HepG2 (cell line): ENCODE results near the gene GNAL. TPM values are rescaled to one million over a fixed set of nuclear protein-coding genes. Genes with fewer than 3 reads are reported as not detected.

Experiments
- ATAC-seq: fragments of 200-7000 bp; cut with Tn5 transposase; 3 replicates; pipeline ENCODE4 v1.9.1; 2020; ENCODE audit warnings: mild to moderate bottlenecking, moderate library complexity
- BruUV-seq: library from RNA; stranded (reverse); fragments of 400-500 nt; replicated peaks from 2 replicates; lab custom pipeline; 2021; lab: Mats Ljungman, UMichigan
- CTCF ChIA-PET: fragments of 300-600 bp; formaldehyde crosslinking; extraction: SDS; loops from one replicate; lab custom pipeline; 2021; ENCODE audit warnings: low total read pairs, inconsistent platforms, low intra/inter-chr PET ratio; lab: Yijun Ruan, JAX
- POLR2A ChIA-PET: fragments of 350-600 bp; sonication (Branson Sonifier 250); formaldehyde crosslinking; loops from one replicate; lab custom pipeline; 2020; ENCODE audit warnings: antibody characterized with exemption, inconsistent platforms; lab: Yijun Ruan, JAX
- DNase-seq: peaks from one replicate; pipeline ENCODE4 v3.0.0-alpha.2; 2015; ENCODE audit warnings: low spot score
- FAIRE-seq: peaks from 3 replicates; lab custom pipeline; 2011; peaks lifted over from hg19 to GRCh38; lab: Jason Lieb, UNC
- H2AFZ ChIP-seq: one replicate; pipeline ENCODE4 v1.6.1; 2011; ENCODE audit warnings: low read length, inconsistent platforms
- H3K27ac ChIP-seq: fragments of 300-600 bp; 3 replicates; pipeline ENCODE4 v1.8.0; 2011; ENCODE audit warnings: mixed run types, mild to moderate bottlenecking, mixed read lengths, low read length, inconsistent platforms; ENCODE audit not compliant: insufficient read depth; ENCODE audit errors: extremely low read length
- H3K27me3 ChIP-seq, 2 experiments: fragments of 200-600 bp in 1 of 2; 2 replicates in 1 of 2; 3 replicates in 1 of 2; pipeline versions ENCODE4 v1.6.0 to v1.8.0; 2011; ENCODE audit warnings: low read length in 2 of 2, mild to moderate bottlenecking in 2 of 2, moderate library complexity in 2 of 2, inconsistent platforms in 1 of 2; ENCODE audit not compliant: insufficient read depth in 2 of 2, control insufficient read depth in 1 of 2
- H3K36me3 ChIP-seq, 2 experiments: fragments of 200-600 bp in 1 of 2; replicated peaks in 1 of 2; 2 replicates in 1 of 2; 3 replicates in 1 of 2; pipeline versions ENCODE4 v1.5.1 to v1.8.0; 2011; ENCODE audit warnings: low read length in 2 of 2, inconsistent platforms in 1 of 2; ENCODE audit not compliant: insufficient read depth in 2 of 2, control insufficient read depth in 1 of 2
- H3K4me1 ChIP-seq: 2 replicates; pipeline ENCODE4 v1.5.1; 2012; ENCODE audit warnings: low read length, inconsistent platforms; ENCODE audit not compliant: insufficient read depth
- H3K4me2 ChIP-seq: 2 replicates; pipeline ENCODE4 v1.6.0; 2011; ENCODE audit warnings: low read depth, low read length, inconsistent platforms
- H3K4me3 ChIP-seq, 3 experiments: fragments of 200-600 bp in 1 of 3; sonication (generic), shearing (Covaris generic) in 1 of 3; replicated peaks in 1 of 3; 2 replicates each; pipeline ENCODE4 v1.5.1; 2011 to 2016; ENCODE audit warnings: low read length in 3 of 3, inconsistent platforms in 2 of 3, low read depth in 2 of 3, mild to moderate bottlenecking in 2 of 3, control low read depth in 1 of 3, mixed read lengths in 1 of 3; ENCODE audit not compliant: insufficient read depth in 1 of 3
- H3K79me2 ChIP-seq: one replicate; pipeline ENCODE4 v1.6.1; 2011; ENCODE audit warnings: low read length, inconsistent platforms; ENCODE audit not compliant: insufficient read depth
- H3K9ac ChIP-seq: 2 replicates; pipeline ENCODE4 v1.6.0; 2011; ENCODE audit warnings: mild to moderate bottlenecking, low read depth, low read length, inconsistent platforms; ENCODE audit not compliant: insufficient read depth
- H3K9me3 ChIP-seq: 2 replicates; pipeline ENCODE4 v1.5.1; 2012; ENCODE audit warnings: mild to moderate bottlenecking, low read length
- H4K20me1 ChIP-seq: 2 replicates; pipeline ENCODE4 v1.6.0; 2011; ENCODE audit warnings: inconsistent platforms, mild to moderate bottlenecking, low read length, moderate library complexity; ENCODE audit not compliant: insufficient read depth
- AHDC1 ChIP-seq: sonication (generic); formaldehyde crosslinking; IDR thresholded peaks from 2 replicates; pipeline ENCODE4 v1.5.1; 2020; ENCODE audit warnings: mild to moderate bottlenecking, missing genetic modification reagents, borderline replicate concordance
- ETS1 ChIP-seq: sonication (generic); formaldehyde crosslinking; IDR thresholded peaks from 2 replicates; pipeline ENCODE4 v1.4.0; 2020; ENCODE audit warnings: missing genetic modification reagents
- KDM2A ChIP-seq: sonication (generic); formaldehyde crosslinking; IDR thresholded peaks from 2 replicates; pipeline ENCODE4 v1.4.0; 2020; ENCODE audit warnings: low read depth, missing genetic modification reagents, borderline replicate concordance
- MIXL1 ChIP-seq: IDR thresholded peaks from 2 replicates; pipeline ENCODE4 v1.6.1; 2016
- MTA3 ChIP-seq: sonication (generic); formaldehyde crosslinking; IDR thresholded peaks from 2 replicates; pipeline ENCODE4 v1.4.0; 2020; ENCODE audit warnings: missing genetic modification reagents
- SIX4 ChIP-seq: sonication (generic); formaldehyde crosslinking; IDR thresholded peaks from 2 replicates; pipeline ENCODE4 v1.4.0; 2020; ENCODE audit warnings: missing genetic modification reagents
- UBTF ChIP-seq: sonication (generic); formaldehyde crosslinking; IDR thresholded peaks from 2 replicates; pipeline ENCODE4 v1.4.0; 2020; ENCODE audit warnings: mild to moderate bottlenecking, missing genetic modification reagents
- ZKSCAN5 ChIP-seq: sonication (generic); formaldehyde crosslinking; IDR thresholded peaks from 2 replicates; pipeline ENCODE4 v1.5.1; 2020; ENCODE audit warnings: mild to moderate bottlenecking, missing genetic modification reagents
- ZNF235 ChIP-seq: sonication (generic); formaldehyde crosslinking; IDR thresholded peaks from 2 replicates; pipeline ENCODE4 v1.8.1; 2023; ENCODE audit warnings: mild to moderate bottlenecking, missing genetic modification reagents, borderline replicate concordance
- ZNF496 ChIP-seq: sonication (generic); formaldehyde crosslinking; IDR thresholded peaks from 2 replicates; pipeline ENCODE4 v1.8.1; 2023; ENCODE audit warnings: mild to moderate bottlenecking, moderate library complexity, missing genetic modification reagents; ENCODE audit not compliant: insufficient replicate concordance
- ZNF552 ChIP-seq: sonication (generic); formaldehyde crosslinking; IDR thresholded peaks from 2 replicates; pipeline ENCODE4 v1.9.0; 2022; ENCODE audit warnings: missing genetic modification reagents, mild to moderate bottlenecking, borderline replicate concordance
- WGBS: methylation state at CpG from one replicate; pipeline ENCODE4 v1.1.6; 2017; ENCODE audit warnings: low lambda C conversion rate; 5-methylcytosine and 5-hydroxymethylcytosine counted together
- in situ Hi-C: cut with HindIII; loops from 2 replicates; pipeline ENCODE4 v1.10.0; 2017; ENCODE audit warnings: low pct_unique_long_range_greater_than_20kb; ENCODE audit not compliant: extremely low pct_ligation_motif_present
- intact Hi-C: fragments of 100-400 bp; cut with micrococcal nuclease; formaldehyde crosslinking; loops from one replicate; pipeline ENCODE4 v1.10.0; 2022; ENCODE audit not compliant: unreplicated experiment
- polyA plus RNA-seq, 8 experiments: library from polyadenylated mRNA; depleted of rRNA in 3 of 8; stranded (reverse) in 7 of 8; unstranded in 1 of 8; fragments of >200 nt; fragmentation: Illumina TruSeq in 4 of 8; extraction: Trizol in 4 of 8; gene quantifications; 2 replicates each; pipeline versions ENCODE4 v1.2.1 to v1.2.3, GENCODE V29; 2011 to 2016; ENCODE audit warnings: low read depth in 4 of 8, missing spikeins in 1 of 8, mixed read lengths in 1 of 8; ENCODE audit not compliant: insufficient read depth in 1 of 8
- total RNA-seq, 5 experiments: library from RNA; depleted of rRNA; stranded (reverse); fragments of >200 nt; fragmentation: Illumina TruSeq; extraction: Trizol; gene quantifications; 2 replicates each; pipeline ENCODE4 v1.2.3, GENCODE V29; 2016; ENCODE audit warnings: low read depth in 1 of 5
- TF ChIP-seq, protein P1 (sequence below): sonication (generic); formaldehyde crosslinking; IDR thresholded peaks from 2 replicates; pipeline ENCODE4 v1.5.0; 2020; ENCODE audit warnings: mild to moderate bottlenecking, low read depth, missing genetic modification reagents, borderline replicate concordance
- TF ChIP-seq, protein P2 (sequence below): sonication (generic); formaldehyde crosslinking; IDR thresholded peaks from 2 replicates; pipeline ENCODE4 v1.4.0; 2020; ENCODE audit warnings: missing genetic modification reagents

Gene GNAL
- total and polyA plus RNA-seq, 2 of the 13 experiments (the other 11 are each of a cell fraction or from before 2014, with no cell fraction given): 0.87 to 1.4 TPM

GRCh38 chr18:11888726-11889125 lies 199.7 kb downstream of the GNAL start:
- no peak for FAIRE-seq
- H3K79me2 ChIP-seq: no peaks in the 10 kb centered on the region
- no peak for DNase-seq
- no peak overlapping the region for H3K4me2 ChIP-seq
- no peak overlapping the region for H3K27ac ChIP-seq
- 96% methylated on average over 2 of the region's 2 CpGs for WGBS
- POLR2A ChIA-PET: no interaction called here
- no peak for ATAC-seq
- H3K36me3 ChIP-seq: no peaks in the 10 kb centered on the region; a peak in 1 of 5 replicates
- H3K27me3 ChIP-seq: no peaks in the 10 kb centered on the region
- no peak overlapping the region for H2AFZ ChIP-seq
- CTCF ChIA-PET: no interaction called here
- in situ Hi-C loops: no loop called here
- no peaks in the 10 kb centered on the region for H3K9me3 ChIP-seq
- H3K4me1 ChIP-seq: peaks cover 48% of the 10 kb centered on the region
- H3K4me3 ChIP-seq: no peak overlapping the region
- no peak overlapping the region for H3K9ac ChIP-seq
- intact Hi-C loops: no loop called here
- no TSS peak for BruUV-seq
- no peaks in the 10 kb centered on the region for H4K20me1 ChIP-seq
- TF ChIP-seq, protein P1, sequence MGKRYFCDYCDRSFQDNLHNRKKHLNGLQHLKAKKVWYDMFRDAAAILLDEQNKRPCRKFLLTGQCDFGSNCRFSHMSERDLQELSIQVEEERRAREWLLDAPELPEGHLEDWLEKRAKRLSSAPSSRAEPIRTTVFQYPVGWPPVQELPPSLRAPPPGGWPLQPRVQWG (CRISPR knock-in tag): no peak
- TF ChIP-seq KDM2A (CRISPR knock-in tag) (no peak), MTA3 (CRISPR knock-in tag) (no peak), AHDC1 (CRISPR knock-in tag) (no peak), ETS1 (CRISPR knock-in tag) (no peak), MIXL1 (CRISPR knock-in tag) (no peak), UBTF (CRISPR knock-in tag) (no peak), ZKSCAN5 (CRISPR knock-in tag) (no peak), ZNF235 (no peak), ZNF496 (CRISPR knock-in tag) (no peak), SIX4 (CRISPR knock-in tag) (no peak), ZNF552 (CRISPR knock-in tag) (no peak)
- TF ChIP-seq, protein P2, sequence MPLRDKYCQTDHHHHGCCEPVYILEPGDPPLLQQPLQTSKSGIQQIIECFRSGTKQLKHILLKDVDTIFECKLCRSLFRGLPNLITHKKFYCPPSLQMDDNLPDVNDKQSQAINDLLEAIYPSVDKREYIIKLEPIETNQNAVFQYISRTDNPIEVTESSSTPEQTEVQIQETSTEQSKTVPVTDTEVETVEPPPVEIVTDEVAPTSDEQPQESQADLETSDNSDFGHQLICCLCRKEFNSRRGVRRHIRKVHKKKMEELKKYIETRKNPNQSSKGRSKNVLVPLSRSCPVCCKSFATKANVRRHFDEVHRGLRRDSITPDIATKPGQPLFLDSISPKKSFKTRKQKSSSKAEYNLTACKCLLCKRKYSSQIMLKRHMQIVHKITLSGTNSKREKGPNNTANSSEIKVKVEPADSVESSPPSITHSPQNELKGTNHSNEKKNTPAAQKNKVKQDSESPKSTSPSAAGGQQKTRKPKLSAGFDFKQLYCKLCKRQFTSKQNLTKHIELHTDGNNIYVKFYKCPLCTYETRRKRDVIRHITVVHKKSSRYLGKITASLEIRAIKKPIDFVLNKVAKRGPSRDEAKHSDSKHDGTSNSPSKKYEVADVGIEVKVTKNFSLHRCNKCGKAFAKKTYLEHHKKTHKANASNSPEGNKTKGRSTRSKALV (CRISPR knock-in tag): no peak
